ACC112 (cell line): ENCODE measurements around the gene IPCEF1.
A peak's percentile ranks its signal among the peaks of the same experiment; 100 is the strongest.

ENCODE experiments used
- H2AFZ ChIP-seq: fragments of 200-600 bp; sonication (generic); one replicate; pipeline ENCODE4 v1.6.0; 2017; ENCODE audit warnings: antibody characterized with exemption, low read length; ENCODE audit not compliant: unreplicated experiment
- H3K27ac ChIP-seq: fragments of 200-600 bp; sonication (generic); 2 replicates; pipeline ENCODE4 v1.5.1; 2014; ENCODE audit warnings: low read depth, mild to moderate bottlenecking, antibody characterized with exemption, low read length, moderate library complexity
- H3K27me3 ChIP-seq: fragments of 200-600 bp; sonication (generic); 2 replicates; pipeline ENCODE4 v1.6.1; 2014; ENCODE audit warnings: mild to moderate bottlenecking, antibody characterized with exemption, low read length, moderate library complexity, mixed read lengths; ENCODE audit not compliant: insufficient read depth
- H3K36me3 ChIP-seq: fragments of 200-600 bp; sonication (generic); 2 replicates; pipeline ENCODE4 v1.6.1; 2016; ENCODE audit warnings: mild to moderate bottlenecking, antibody characterized with exemption, low read length, moderate library complexity, mixed read lengths; ENCODE audit not compliant: insufficient read depth
- H3K4me1 ChIP-seq: fragments of 200-600 bp; sonication (generic); one replicate; pipeline ENCODE4 v1.6.1; 2016; ENCODE audit warnings: low read length, mixed read lengths; ENCODE audit not compliant: insufficient read depth, unreplicated experiment, control insufficient read depth
- H3K4me3 ChIP-seq: fragments of 200-600 bp; sonication (generic); 2 replicates; pipeline ENCODE4 v1.5.1; 2014; ENCODE audit warnings: mild to moderate bottlenecking, low read depth, low read length
- H3K79me2 ChIP-seq: fragments of 200-600 bp; sonication (generic); one replicate; pipeline ENCODE4 v1.6.0; 2016; ENCODE audit warnings: low read length; ENCODE audit not compliant: control insufficient read depth, unreplicated experiment, insufficient read depth

Gene IPCEF1

DNA sequence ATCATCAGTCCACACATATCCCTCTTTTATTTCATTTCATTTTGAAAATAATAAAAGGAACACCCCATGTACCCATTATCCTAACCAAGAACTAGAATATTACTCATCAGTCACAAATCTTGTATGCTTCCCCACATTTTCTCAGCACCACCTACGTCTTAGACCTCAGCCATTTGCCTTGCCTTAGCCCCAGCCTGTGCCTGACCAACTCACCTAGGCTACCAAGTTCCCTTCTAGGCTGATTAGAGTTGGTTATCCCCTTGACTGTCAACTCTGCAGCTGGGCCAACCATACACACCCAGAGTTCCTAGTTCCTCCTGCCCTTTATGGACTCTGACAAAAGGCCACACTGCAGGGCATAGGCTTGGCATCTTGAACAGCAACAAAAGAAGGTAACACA, 33.4 kb upstream of the IPCEF1 start:
- no peak overlapping the region for H2AFZ ChIP-seq
- no peak overlapping the region for H3K4me3 ChIP-seq
- peaks cover 21% of the 10 kb centered on the region for H3K4me1 ChIP-seq
- no peaks in the 10 kb centered on the region for H3K27me3 ChIP-seq
- no peaks in the 10 kb centered on the region for H3K36me3 ChIP-seq
- H3K27ac ChIP-seq, result no peak overlapping the region
- H3K79me2 ChIP-seq, result no peaks in the 10 kb centered on the region

DNA sequence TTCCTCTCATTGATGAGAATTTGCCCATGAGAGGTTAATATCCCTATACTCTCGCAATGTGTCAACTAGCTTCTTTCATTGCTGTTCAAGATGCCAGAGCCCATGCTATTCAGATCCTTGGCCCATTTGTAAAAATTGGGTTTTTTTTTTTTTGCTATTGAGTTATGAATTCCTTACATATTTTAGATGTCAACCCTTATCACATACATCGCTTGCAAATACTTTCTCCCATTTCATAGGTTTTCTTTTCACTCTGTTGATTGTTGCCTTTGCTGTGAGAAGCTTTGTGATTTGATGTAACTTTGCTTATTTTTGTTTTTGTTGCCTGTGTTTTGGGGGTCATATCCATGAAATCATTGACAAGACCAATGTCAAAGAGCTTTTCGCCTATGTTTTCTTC, 32.2 kb upstream of the IPCEF1 start:
- no peak overlapping the region for H3K4me3 ChIP-seq
- no peaks in the 10 kb centered on the region for H3K79me2 ChIP-seq
- H3K27me3 ChIP-seq, result no peaks in the 10 kb centered on the region
- H2AFZ ChIP-seq, result no peak overlapping the region
- no peaks in the 10 kb centered on the region for H3K36me3 ChIP-seq
- peaks cover 21% of the 10 kb centered on the region for H3K4me1 ChIP-seq
- no peak overlapping the region for H3K27ac ChIP-seq

DNA sequence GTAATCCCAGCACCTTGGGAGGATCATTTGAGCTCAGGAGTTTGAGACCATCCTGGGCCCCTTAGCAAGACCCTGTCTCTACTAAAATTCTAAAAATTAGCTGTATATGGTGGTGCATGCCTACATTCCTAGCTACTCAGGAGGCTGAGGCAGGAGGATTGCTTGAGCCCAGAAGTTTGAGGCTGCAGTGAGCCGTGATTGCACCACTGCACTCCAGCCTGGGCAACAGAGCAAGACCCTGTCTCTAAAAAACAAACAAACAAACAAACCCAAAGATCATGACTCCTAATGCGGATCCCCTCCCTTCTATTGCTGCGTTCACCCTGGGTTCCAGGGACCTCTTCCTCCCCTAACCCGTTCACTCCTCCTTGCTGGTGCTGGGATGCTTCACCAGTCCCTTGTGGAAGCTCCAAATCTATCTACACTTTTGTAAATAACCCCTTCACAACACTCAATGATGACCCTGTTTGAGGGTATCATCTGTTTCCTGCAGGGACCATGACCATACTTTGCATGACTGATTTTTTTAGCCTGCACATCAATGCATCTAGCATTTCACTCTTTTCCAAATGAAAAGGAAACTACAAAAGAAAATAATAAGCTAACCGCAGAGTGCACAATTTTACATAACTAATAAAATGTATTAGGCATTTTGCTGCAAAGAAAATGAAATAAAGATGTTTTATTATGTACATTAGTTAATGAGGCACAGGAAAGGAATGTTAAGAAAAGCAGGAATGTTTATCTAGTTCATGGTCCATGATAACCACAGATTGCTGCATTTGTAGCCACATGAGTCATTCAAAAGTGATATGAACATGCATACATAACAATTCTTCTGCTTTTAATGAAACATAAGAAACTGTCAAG, 30.5 kb upstream of the IPCEF1 start:
- Histone ChIP-seq H2AFZ (no peak overlapping the region), H3K27me3 (no peaks in the 10 kb centered on the region), H3K4me3 (no peak overlapping the region), H3K79me2 (no peaks in the 10 kb centered on the region), H3K4me1 (peaks cover 21% of the 10 kb centered on the region), H3K27ac (peak overlapping the region; percentile 16; the same call in 1 of the 2 replicates), H3K36me3 (no peaks in the 10 kb centered on the region)

DNA sequence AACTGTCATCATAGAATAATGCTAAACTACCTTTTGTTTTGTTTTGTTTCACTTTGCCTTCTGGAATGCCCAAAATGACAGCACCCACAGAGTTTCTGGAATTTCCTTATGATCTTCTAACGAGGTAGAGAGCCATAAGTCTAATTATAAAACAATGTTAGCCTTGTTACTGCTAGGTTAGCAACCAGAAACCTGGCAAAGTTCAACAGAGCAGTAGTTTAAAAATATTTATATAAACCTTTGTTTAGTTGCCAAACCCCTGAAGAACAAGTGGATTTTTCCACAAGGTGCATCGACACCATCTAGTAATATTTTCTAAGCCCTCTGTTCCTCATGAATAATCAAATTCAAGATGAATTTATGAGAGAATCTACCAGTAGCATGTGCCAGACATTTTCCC, 27.6 kb upstream of the IPCEF1 start:
- H3K4me3 ChIP-seq, result no peak overlapping the region
- no peak overlapping the region for H2AFZ ChIP-seq
- peaks cover 21% of the 10 kb centered on the region for H3K4me1 ChIP-seq
- no peaks in the 10 kb centered on the region for H3K27me3 ChIP-seq
- H3K36me3 ChIP-seq, result no peaks in the 10 kb centered on the region
- no peaks in the 10 kb centered on the region for H3K79me2 ChIP-seq
- no peak overlapping the region for H3K27ac ChIP-seq

DNA sequence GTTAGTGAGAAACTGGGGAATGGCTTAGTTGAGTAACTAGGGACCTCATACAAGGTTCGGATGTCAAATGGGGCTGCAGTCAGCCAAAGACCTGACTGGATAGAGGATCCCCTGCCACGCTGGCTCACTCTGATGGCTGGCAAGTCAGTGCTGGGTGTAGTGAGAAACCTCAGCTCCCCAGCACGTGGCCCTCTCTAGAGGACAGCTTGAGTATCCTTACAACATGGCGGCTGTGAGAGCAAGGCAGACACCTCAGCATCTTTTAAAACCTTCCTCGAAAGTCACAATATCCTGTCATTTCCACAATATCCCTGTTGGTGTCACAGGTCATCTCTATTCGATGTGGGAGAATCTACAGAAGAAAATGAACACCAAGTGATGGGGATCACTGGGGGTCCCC, 26.7 kb upstream of the IPCEF1 start:
- no peak overlapping the region for H3K27ac ChIP-seq
- peaks cover 14% of the 10 kb centered on the region for H3K4me1 ChIP-seq
- H3K79me2 ChIP-seq, result no peaks in the 10 kb centered on the region
- no peaks in the 10 kb centered on the region for H3K36me3 ChIP-seq
- H2AFZ ChIP-seq, result no peak overlapping the region
- no peak overlapping the region for H3K4me3 ChIP-seq
- H3K27me3 ChIP-seq, result no peaks in the 10 kb centered on the region

DNA sequence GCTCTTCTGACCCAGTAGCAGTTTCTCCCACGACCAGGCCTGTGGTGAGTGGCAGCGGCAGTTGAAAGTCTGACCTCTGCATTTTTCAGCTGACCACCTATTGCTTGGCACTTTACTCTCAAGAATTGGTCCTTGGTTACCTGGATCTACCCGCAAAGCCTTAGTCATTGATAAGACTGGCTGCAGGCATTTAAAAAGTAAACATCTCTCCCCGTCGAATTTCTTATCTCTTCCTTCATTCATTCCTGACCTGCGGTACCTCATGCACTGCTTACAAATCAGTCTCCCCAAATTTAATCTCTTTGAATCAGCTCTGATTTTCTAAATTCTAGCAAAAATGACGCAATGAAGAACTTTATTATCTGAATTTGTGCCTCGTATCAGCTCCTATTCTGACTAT, 26.1 kb upstream of the IPCEF1 start:
- no peak overlapping the region for H2AFZ ChIP-seq
- no peaks in the 10 kb centered on the region for H3K79me2 ChIP-seq
- H3K4me1 ChIP-seq, result peaks cover 8% of the 10 kb centered on the region
- H3K27me3 ChIP-seq, result no peaks in the 10 kb centered on the region
- H3K27ac ChIP-seq, result no peak overlapping the region
- H3K4me3 ChIP-seq, result no peak overlapping the region
- H3K36me3 ChIP-seq, result no peaks in the 10 kb centered on the region

DNA sequence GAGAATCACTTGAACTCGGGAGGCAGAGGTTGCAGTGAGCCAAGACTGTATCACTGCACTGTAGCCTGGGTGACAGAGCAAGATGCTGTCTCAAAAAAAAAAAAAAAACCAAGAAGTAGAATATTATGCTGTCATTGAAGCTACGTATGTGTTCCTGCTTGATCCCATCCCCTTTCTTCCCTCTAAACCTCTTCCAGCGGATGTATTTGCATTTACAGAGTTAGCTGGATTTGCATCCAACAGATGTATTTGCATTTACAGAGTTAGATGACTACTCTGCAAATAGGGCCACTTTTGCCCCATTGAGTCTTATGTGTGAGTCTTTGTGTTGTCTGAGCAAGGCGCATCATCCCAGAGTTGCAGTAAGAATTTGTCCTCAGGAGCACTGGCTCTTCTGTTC, 24.9 kb upstream of the IPCEF1 start:
- H3K79me2 ChIP-seq, result no peaks in the 10 kb centered on the region
- no peak overlapping the region for H3K4me3 ChIP-seq
- H3K36me3 ChIP-seq, result no peaks in the 10 kb centered on the region
- H2AFZ ChIP-seq, result no peak overlapping the region
- no peak overlapping the region for H3K27ac ChIP-seq
- H3K27me3 ChIP-seq, result no peaks in the 10 kb centered on the region
- H3K4me1 ChIP-seq, result peaks cover under 1% of the 10 kb centered on the region

DNA sequence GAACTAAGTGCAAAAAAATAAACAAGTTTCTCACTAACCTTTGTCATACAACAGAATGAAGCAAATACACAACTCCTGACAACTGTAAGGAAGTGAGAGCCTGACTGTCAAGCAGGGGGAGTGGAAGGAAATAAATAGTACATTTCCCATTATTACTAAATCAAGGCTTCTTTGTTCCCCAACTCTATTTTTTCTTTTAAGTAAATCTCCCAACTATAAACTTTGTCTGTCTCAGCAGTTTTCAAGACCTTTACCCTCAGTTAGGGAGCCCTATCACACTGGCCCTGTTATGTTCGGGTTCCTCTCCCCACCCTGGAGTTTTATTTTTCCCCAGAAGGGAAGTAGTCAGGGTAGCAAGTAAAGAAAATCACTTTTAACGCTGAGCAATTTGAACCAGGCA, 24.1 kb upstream of the IPCEF1 start:
- H3K79me2 ChIP-seq, result no peaks in the 10 kb centered on the region
- no peaks in the 10 kb centered on the region for H3K36me3 ChIP-seq
- no peaks in the 10 kb centered on the region for H3K27me3 ChIP-seq
- H3K4me3 ChIP-seq, result no peak overlapping the region
- H2AFZ ChIP-seq, result no peak overlapping the region
- no peaks in the 10 kb centered on the region for H3K4me1 ChIP-seq
- H3K27ac ChIP-seq, result no peak overlapping the region

DNA sequence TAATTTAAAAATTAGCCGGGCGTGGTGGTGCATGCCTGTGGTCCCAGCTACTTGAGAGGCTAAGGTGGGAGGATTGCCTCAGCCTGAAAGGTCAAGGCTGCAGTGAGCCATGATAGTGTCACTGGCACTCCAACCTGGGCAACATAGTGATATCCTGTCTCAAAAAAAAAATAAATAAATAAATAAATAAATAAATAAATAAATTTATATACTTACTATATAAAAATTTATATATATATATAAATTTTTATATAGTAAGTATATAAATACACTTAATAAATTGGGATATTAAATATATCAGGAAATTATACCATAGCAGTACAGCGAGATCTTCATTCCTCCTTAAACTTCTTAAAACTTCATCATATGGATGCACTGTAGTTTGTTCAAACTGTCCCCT, 23.0 kb upstream of the IPCEF1 start:
- no peak overlapping the region for H2AFZ ChIP-seq
- H3K79me2 ChIP-seq, result no peaks in the 10 kb centered on the region
- no peak overlapping the region for H3K4me3 ChIP-seq
- H3K27me3 ChIP-seq, result no peaks in the 10 kb centered on the region
- H3K36me3 ChIP-seq, result no peaks in the 10 kb centered on the region
- H3K4me1 ChIP-seq, result no peaks in the 10 kb centered on the region
- no peak overlapping the region for H3K27ac ChIP-seq

DNA sequence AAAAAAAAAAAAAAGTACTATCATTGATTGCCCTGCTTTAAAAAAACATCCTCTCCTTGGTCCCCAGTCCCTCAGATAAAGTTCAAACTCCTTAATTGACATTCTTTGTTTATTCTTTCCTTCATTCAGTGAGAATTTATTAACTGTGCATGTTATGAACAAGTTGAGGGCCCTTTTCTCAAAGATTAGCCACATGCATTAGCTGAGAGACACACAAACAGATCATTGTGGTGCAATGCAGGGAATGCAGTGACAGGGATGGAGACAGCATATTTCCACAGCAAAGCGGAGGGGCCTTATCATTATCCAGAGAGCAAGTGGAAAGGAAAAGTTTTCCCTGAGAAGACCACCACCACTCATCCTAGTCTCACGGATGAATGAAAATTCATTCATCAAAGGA, 21.9 kb upstream of the IPCEF1 start:
- no peak overlapping the region for H2AFZ ChIP-seq
- no peak overlapping the region for H3K4me3 ChIP-seq
- no peaks in the 10 kb centered on the region for H3K4me1 ChIP-seq
- no peaks in the 10 kb centered on the region for H3K79me2 ChIP-seq
- no peak overlapping the region for H3K27ac ChIP-seq
- no peaks in the 10 kb centered on the region for H3K27me3 ChIP-seq
- no peaks in the 10 kb centered on the region for H3K36me3 ChIP-seq

DNA sequence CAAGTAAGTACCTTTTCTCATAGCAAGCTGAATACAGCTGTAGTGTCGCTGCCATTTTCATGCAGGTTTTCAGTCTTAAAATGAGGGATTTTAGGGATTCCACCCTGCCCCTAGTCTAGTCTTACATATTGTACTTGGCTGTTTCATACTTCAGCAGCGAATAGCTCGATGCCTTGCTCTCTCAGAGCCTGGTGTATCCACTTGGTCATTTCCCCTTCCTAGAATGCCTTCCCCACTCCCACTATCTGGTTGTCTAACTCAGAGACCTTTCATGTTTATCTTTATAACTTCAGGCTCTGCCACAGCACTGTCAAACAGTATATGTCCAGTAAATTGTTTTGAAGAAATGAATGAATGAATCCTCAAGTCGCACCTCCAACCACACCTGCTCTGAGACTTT, 21.1 kb upstream of the IPCEF1 start:
- H3K27me3 ChIP-seq, result no peaks in the 10 kb centered on the region
- H3K4me3 ChIP-seq, result no peak overlapping the region
- H3K79me2 ChIP-seq, result no peaks in the 10 kb centered on the region
- no peaks in the 10 kb centered on the region for H3K4me1 ChIP-seq
- H2AFZ ChIP-seq, result no peak overlapping the region
- H3K27ac ChIP-seq, result no peak overlapping the region
- no peaks in the 10 kb centered on the region for H3K36me3 ChIP-seq
